Liver (tissue), 3 donors: ENCODE measurements around the gene ANKRD34B.

Experiments
- ATF3 ChIP-seq: IDR thresholded peaks from 2 replicates; pipeline ENCODE4 v1.6.1; 2016; ENCODE audit warnings: antibody characterized with exemption
- CTCF ChIP-seq: fragments of 150-350 bp; IDR thresholded peaks from 2 replicates; pipeline ENCODE4 v1.5.1; 2017; ENCODE audit warnings: improper control_type of control experiment, low read depth, low read length; ENCODE audit not compliant: missing input control
- EGR1 ChIP-seq, 2 donors: IDR thresholded peaks; 2 replicates each; pipeline ENCODE4 v1.6.1; 2016 to 2018; ENCODE audit warnings: antibody characterized with exemption in 2 of 2, low read depth in 2 of 2
- GABPA ChIP-seq, 2 donors: IDR thresholded peaks in 1 of 2; conservative IDR thresholded peaks in 1 of 2; 2 replicates each; pipeline ENCODE4 v1.6.1; 2016; ENCODE audit warnings: antibody characterized with exemption in 2 of 2, mild to moderate bottlenecking in 1 of 2, moderate library complexity in 1 of 2
- HNF4A ChIP-seq, 2 donors: conservative IDR thresholded peaks; 2 replicates each; pipeline ENCODE4 v1.6.1; 2016; ENCODE audit warnings: antibody characterized with exemption in 2 of 2, mild to moderate bottlenecking in 2 of 2
- HNF4G ChIP-seq: IDR thresholded peaks from 2 replicates; pipeline ENCODE4 v1.6.1; 2016; ENCODE audit warnings: antibody characterized with exemption
- JUND ChIP-seq, 2 donors: IDR thresholded peaks; 2 replicates each; pipeline ENCODE4 v1.6.1; 2016; ENCODE audit warnings: antibody characterized with exemption in 2 of 2
- MAX ChIP-seq: IDR thresholded peaks from 2 replicates; pipeline ENCODE4 v1.6.1; 2016; ENCODE audit warnings: antibody characterized with exemption
- RAD21 ChIP-seq, 2 donors: IDR thresholded peaks; 2 replicates each; pipeline ENCODE4 v1.6.1; 2016; ENCODE audit warnings: antibody characterized with exemption in 2 of 2, mild to moderate bottlenecking in 2 of 2
- REST ChIP-seq: IDR thresholded peaks from 2 replicates; pipeline ENCODE4 v1.6.1; 2016; ENCODE audit warnings: antibody characterized with exemption, mild to moderate bottlenecking
- SP1 ChIP-seq: IDR thresholded peaks from 2 replicates; pipeline ENCODE4 v1.6.1; 2018; ENCODE audit warnings: antibody characterized with exemption, mild to moderate bottlenecking
- TAF1 ChIP-seq: conservative IDR thresholded peaks from 2 replicates; pipeline ENCODE4 v1.6.1; 2016; ENCODE audit warnings: antibody characterized with exemption, mild to moderate bottlenecking
- YY1 ChIP-seq: IDR thresholded peaks from 2 replicates; pipeline ENCODE4 v1.6.1; 2016; ENCODE audit warnings: antibody characterized with exemption, mild to moderate bottlenecking
- ZBTB33 ChIP-seq: IDR thresholded peaks from 2 replicates; pipeline ENCODE4 v1.6.1; 2016; ENCODE audit warnings: antibody characterized with exemption
- donor health status: healthy.
- donor health status: healthy.

GRCh38 chr5:80554646-80555045, 15.4 kb downstream of the ANKRD34B start:
- TF ChIP-seq REST (no peak), CTCF (no peak), MAX (no peak), ATF3 (no peak), JUND (IDR thresholded peaks at IDR 0.05) (no peak), TAF1 (no peak), YY1 (no peak), RAD21 (IDR thresholded peaks at IDR 0.05) (no peak), SP1 (no peak), EGR1 (IDR thresholded peaks at IDR 0.05; ENCODE audit: low read depth in 2 of 2) (no peak), HNF4G (no peak), GABPA (IDR thresholded peaks at IDR 0.05 in 1 of 2, conservative IDR thresholded peaks at IDR 0.05 in 1 of 2) (no peak), ZBTB33 (no peak), HNF4A (conservative IDR thresholded peaks at IDR 0.05) (no peak)
